Activated CD8-positive, alpha-beta memory T cell treated with anti-CD3 and anti-CD28 coated beads, Interleukin-2, amount 50 U/mL, for 24 hours (primary cell): ENCODE results near the gene RHBDL1.

ENCODE experiments used
- DNase-seq: peaks from one replicate; pipeline ENCODE4 v3.0.0-alpha.2; 2020; ENCODE audit errors: extremely low read depth

Gene RHBDL1

DNA sequence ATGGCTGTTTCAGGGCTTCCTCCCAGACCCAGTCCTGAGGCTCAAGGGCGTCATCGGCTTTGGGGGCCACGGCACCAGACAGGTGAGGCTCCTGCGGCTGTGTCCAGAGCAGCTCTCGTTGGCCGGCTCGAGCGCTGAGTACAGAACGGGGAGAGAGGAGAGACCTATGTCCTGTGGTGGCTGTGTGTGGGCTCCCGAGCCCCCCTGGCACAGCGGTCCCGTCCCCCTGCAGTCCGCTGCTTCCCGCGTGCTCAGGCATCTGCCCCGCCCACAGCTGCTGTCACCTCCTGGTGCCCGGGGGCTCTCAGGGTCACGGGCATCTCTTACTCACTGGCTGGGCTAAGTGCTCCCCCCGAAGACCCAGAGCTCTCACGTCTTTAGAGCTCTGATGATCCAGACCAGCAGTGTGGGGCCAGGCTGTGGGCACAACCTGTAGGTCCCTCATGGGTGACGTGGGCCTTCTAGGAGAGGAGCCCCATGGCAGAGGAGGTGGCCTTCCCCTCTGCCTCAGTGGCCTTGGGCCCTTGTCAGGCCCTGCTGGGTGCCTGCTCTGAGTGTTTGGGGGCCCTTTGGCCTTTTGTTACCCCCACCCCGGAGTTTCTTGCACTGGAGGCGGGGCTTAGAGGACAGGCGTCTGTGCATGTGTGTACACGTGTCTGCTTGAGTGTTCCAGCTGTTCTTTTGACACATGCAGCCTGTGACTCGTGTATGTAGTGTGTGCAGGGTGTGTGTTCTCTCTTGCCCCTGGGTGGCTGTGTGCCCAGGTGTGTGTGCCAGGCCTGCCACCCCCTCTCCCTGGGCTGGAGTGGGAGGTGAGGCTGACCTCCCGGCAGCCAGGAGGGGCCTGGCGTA is 22.8 kb upstream of the RHBDL1 start:
- no peak for DNase-seq

DNA sequence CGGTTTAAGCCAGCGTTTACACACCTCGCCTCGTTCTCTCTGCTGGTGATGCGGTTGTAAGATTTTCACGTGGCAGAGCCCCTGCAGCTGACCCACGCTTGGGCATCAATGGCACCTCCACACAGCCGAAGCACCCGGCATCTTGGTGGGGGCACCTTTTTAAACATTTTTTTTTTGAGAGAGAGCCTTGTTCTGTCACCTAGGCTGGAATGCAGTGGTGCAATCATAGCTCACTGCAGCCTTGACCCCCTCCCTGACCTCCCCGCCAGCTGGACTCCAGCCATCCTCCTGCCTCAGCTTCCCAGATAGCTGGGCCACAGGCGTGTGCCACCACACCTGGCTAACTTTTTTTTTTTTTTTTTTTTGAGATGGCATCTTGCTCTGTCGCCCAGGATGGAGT is 21.4 kb upstream of the RHBDL1 start:
- no peak for DNase-seq

DNA sequence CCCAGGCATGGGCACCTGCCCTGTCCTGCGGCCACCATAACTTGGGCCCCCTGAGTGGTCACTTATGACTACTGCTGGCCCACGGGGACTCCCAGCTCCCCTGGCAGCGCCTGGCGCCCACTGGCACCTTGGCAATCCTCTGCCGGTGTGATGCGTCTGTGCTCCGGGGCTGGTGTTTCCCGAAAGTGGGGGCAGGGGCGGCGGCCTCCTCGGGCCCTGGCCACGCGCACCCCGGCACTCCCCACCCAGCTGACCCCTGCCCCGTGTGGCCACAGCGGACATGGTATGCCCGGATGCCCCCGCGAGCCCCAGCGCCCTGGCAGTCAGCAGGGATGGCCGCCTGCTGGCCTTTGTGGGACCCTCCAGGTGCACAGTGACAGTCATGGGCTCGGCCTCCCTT is 18.0 kb upstream of the RHBDL1 start:
- no peak for DNase-seq

DNA sequence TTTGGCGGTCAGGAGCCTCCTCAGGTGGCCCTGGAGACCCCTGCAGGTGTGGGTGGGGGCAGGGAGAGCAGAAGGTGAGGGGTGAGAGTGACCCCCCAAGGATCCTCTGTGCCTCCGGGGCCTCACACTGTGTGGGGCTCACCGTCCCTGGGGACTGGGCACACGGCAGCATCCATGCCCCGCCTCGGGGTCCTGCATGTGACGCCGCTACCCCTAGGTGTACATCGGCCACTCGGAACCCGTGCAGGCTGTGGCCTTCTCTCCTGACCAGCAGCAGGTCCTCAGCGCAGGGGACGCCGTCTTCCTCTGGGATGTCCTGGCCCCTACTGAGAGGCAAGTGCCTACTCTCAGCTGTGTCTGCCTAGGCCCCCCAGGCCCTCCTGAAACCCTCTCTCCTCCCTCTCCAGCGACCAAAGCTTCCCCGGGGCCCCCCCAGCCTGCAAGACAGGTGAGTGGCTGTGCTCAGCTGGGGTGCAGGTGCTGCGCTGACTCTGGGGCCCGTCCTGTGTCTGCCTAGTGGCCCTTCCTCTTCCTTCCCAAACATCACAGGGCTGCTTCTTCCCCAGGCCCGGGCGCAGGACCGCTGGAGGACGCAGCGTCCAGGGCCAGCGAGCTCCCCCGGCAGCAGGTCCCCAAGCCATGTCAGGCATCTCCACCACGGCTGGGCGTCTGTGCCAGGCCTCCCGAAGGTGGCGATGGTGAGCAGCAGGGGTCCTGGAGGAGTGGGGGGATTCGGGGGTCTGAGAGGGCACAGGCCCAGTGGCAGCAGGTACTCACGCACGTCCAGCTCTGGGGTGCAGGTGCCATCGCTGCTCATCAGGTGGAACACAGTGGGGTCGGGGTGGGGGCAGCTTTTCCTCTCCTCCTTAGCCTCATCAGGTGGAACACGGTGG is 16.5 kb upstream of the RHBDL1 start:
- DNase-seq: no peak

DNA sequence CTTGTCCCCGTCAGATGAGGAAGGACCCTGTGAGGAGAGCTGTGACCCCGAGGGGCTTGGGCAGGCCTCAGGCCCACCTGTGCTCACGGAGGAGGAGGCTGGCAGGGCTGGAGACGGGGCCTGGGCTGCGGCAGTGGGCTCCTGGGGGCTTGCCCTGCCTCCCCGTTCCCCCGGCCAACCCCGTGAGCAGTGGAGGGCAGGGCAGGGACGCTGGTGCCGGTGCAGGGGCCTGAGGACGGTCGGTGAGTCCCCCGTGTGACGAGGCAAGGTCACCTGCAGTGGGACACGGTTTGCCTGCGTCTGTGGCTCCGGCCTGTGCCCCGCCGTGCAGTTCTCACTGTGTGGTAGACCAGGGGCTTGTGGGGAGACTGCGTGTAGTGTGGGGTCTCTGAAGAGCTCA is 15.9 kb upstream of the RHBDL1 start:
- no peak for DNase-seq

GRCh38 chr16:660132-660458 is 15.4 kb upstream of the RHBDL1 start:
- no peak for DNase-seq

GRCh38 chr16:660459-661183 is 14.8 kb upstream of the RHBDL1 start:
- no peak for DNase-seq

DNA sequence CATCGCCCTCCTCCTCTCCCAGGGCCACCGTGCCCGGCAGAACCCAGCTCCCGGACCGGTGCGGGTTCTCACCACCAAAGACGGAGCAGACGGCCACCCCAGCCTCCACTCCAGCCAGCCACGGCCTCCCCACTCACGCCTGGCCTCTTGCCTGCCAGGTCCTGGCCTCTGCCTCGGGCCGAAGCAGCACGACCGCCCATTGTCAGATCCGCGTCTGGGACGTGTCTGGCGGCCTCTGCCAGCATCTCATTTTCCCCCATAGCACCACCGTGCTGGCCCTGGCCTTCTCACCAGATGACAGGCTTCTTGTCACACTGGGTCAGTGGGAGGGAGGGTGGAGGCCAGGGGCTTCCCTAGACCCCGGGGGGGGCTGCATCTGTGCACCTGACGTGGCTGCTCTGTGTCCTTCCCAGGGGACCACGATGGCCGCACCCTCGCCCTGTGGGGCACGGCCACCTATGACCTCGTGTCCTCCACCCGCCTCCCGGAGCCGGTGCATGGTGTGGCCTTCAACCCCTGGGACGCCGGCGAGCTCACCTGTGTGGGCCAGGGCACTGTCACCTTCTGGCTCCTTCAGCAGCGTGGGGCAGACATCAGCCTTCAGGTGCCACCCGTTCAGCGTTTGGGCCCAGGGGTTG is 14.2 kb upstream of the RHBDL1 start:
- DNase-seq: no peak

- no peak for DNase-seq
These were observed 13.4 kb upstream of the RHBDL1 start for GRCh38 chr16:662095-662494.

DNA sequence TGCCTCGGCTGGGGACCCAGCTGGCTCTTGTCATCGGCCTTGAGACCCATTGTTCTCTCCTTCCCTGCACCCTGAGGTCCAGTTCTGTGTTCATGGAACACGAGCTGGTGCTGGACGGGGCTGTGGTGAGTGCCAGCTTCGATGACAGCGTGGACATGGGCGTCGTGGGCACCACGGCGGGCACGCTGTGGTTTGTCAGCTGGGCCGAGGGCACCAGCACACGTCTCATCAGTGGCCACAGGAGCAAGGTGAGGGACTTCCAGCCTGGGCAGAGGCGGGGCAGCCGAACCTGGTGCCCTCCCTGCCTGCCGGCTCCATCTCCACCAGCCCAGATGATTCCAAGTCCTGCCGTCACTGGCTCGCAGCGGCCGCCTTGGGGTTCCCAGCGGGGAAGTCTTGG is 12.9 kb upstream of the RHBDL1 start:
- DNase-seq: no peak

DNA sequence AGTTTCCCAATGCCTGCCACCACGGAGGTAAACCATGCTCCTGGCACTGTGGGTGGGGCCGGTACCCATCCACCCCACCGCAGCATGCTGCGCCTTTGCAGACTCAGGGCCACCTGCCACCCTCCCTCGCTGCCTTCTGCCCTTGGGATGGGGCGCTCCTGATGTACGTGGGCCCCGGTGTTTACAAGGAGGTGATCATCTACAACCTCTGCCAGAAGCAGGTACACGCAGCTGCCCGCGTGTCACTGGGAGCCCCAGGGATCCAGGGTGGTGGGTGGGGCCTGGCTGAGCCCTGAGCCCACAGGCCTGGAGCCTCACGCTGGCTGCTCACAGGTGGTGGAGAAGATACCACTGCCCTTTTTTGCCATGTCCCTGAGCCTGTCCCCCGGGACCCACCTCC is 8.9 kb upstream of the RHBDL1 start:
- DNase-seq: no peak

DNA sequence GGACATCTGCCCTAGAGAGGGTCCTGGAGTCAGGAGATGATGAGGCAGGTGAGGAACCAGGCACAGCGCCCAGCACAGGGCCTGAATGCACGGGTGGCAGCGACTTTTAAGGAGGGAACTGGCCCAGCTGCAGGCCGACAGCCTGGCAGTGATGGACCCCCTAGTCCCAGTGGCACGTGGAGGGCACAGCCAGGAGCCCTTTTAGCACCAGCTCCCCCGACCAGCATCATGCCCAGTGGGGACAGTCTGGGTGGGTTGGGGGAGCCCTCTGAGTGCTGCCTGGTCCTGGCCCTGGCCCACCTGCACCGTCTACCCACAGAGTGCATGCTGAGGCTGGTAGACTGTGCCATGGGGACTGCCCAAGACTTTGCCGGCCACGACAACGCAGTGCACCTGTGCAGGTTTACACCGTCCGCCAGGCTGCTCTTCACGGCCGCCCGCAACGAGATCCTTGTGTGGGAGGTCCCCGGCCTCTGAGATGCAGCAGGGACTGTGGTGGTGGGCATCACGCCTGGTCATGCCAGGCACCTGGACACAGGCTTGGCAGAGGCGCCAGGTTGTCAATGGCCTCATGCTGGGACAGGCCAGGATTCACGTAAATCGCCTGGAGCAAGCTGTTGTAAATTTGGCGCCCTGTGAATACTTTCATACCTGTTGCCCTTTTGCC is 8.2 kb upstream of the RHBDL1 start:
- DNase-seq: no peak

DNA sequence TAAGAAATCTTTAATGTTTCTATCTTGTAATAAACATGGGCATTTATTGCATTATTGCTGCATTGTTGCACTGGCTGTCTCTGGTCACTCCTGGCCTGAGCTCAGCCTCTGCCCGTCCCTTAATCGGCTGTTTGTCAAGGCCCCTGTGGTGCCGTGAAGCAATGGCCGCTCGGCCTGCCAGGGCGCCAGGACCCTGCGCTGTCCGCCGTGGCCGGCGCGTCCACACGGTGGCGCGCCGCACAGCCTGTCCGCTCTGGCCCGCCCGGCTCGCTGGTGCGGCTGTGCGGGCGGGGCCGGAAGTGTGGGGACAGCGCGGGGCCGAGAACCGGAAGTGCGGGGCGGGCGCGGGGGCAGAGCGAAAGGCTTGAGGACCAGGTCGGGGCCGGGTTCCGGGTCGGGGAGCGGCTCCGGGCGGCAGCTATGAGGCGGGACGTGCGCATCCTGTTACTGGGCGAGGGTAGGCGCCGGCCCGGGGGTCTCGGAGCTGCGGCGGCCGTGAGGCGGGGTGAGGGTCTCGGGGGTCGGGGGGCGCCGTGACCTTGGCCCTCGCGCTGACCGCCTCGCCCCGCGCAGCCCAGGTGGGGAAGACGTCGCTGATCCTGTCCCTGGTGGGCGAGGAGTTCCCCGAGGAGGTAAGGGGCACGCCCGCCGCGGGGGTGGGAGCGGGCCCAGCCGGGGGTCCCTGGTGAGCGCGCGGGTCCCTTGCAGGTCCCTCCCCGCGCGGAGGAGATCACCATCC is 7.5 kb upstream of the RHBDL1 start, which contains the start of gene RHOT2:
Gene RHOT2, plus strand, starts transcription at position 353 of the 739 bp plus-strand sequence. Its CDS starts 68 bp downstream, at position 421.
- DNase-seq: peak; percentile 81

GRCh38 chr16:668519-669171 is 6.8 kb upstream of the RHBDL1 start:
- no peak for DNase-seq

DNA sequence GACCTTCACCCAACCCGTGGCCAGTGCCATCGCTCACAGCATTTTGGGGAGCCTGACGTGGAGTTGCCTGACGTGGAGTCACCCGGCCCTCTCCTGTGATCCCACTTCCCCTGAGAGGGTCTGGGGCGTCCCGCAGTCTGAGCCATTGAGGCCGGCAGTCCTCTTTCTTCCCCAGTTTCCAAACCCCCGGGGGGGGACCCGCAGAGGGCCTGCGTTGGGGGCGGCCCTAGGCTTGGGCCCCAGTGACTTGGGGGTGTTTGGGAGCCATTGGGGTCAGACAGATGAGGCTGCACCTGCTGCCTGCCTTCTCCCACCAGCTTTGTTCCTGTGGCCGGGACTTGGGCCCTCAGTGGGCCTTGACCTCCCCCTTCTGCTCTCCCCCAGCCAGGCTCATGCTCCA is 5.8 kb upstream of the RHBDL1 start:
- DNase-seq: no peak

- DNase-seq: no peak
These were observed 4.8 kb upstream of the RHBDL1 start for GRCh38 chr16:670485-671352.

DNA sequence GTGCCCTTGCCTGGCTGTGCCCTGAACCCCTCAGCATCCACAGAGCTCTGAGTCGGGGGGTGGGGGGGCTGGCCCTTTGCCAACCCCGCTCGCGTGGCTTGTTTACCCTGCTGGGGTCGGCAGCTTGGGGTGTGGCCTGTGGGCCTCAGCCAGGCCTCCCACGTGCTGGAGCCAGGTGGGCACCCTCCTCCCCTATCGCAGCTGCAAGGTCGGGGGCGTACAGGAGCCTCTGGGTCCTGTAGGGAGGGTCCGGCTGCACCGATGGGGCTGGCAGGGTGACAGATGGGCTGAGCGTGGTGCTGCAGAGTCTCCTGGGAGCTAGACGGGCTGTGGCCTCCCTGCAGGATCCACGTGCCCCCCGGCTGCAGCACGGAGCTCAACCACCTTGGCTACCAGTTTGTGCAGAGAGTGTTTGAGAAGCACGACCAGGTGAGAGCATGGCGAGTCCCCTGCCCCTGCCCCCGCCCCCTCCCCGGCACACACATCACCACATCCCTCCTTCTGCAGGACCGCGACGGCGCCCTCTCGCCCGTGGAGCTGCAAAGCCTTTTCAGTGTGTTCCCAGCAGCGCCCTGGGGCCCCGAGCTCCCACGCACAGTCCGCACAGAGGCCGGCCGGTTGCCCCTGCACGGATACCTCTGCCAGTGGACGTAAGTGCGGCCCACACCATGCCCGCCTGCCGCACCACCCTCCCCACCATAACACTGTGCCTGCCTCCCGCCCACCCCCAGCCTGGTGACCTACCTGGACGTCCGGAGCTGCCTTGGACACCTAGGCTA is 3.9 kb upstream of the RHBDL1 start:
- no peak for DNase-seq

GRCh38 chr16:672371-672770 is 3.1 kb upstream of the RHBDL1 start:
- DNase-seq: no peak
